HG03439 (cell line): ENCODE data around the gene ITIH3.

Source experiments
- ATAC-seq: cut with Tn5 transposase; IDR thresholded peaks from one replicate; pipeline ENCODE4 v1.9.1; 2021; ENCODE audit warnings: mild to moderate bottlenecking, moderate library complexity; ENCODE audit not compliant: unreplicated experiment

The ITIH3 gene

GRCh38 chr3:52842424-52842823 lies 47.8 kb downstream of the ITIH3 start:
- ATAC-seq, result no peak

GRCh38 chr3:52843108-52843865 lies 48.7 kb downstream of the ITIH3 start:
- ATAC-seq, result no peak

DNA sequence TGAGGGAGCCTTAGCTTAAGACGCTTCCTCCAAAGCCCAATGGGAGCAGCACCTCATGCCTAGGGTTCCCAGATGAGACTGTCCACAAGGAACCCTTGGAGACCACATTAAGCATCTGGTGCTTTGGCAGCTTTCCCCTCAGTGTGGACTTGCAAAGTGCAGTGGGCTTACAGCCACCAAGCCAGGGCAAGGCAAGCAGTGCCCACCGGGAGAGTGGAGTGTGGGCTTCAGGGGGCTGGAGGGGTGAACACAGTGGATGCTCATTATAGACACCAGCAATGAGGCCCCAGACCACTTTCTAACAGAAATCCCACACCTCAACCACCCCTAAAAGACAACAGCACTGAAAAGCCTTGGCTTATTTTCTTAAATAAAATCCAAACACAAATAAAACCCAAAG lies 49.3 kb downstream of the ITIH3 start:
- no peak for ATAC-seq

DNA sequence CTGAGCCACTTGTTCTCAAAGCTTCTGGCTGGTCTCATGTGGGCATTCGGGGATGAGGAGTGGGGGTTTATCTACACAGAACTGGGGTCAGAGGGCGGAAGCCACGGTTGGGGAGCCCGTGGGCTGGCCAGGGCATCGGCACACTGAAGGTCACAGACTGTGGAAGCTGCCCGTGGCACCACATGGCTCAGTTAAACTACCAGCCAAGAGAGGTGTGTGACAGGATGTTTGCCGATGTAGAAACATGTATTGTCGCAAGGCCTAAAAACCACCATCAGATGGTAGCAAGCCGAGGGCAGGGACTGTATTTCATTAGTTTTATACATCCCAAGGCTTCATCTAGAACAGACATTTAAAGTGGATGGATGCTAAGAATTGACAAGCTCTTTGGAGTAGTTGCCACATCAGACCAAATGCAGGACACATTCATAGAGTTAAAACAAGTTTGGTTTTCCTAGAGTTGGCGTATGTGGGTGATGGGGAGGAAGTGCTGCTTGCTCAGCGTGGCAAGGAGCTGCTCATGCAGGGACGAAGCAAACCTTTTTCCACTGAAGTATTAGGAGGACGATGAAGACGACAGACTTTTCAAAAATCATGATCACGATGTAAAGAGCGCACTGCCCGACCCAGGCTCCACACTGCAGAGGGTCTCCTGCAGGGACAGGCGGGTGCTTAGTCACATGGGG lies 49.8 kb downstream of the ITIH3 start:
- no peak for ATAC-seq

DNA sequence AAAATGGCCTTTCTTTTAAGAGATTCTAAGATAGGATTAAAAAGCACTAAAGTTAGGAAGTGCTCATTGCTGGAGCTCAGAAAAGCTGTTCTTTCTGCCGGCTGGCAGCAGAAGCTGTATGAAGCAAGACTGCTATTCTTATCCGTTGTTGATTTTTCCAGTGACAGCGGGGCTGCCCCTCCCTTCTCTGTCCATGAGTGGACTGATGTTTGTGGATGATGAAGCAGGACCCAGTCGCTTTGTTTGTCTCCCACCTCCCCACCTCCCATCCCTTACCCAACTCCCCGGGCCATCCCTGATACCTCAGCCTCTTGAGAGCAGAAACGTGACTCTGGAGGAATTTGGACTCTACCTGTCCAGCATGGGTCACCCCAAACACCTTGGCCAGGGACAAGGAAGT lies 50.6 kb downstream of the ITIH3 start:
- ATAC-seq, result no peak

- no peak for ATAC-seq
These were observed 51.3 kb downstream of the ITIH3 start for GRCh38 chr3:52845691-52846431.

DNA sequence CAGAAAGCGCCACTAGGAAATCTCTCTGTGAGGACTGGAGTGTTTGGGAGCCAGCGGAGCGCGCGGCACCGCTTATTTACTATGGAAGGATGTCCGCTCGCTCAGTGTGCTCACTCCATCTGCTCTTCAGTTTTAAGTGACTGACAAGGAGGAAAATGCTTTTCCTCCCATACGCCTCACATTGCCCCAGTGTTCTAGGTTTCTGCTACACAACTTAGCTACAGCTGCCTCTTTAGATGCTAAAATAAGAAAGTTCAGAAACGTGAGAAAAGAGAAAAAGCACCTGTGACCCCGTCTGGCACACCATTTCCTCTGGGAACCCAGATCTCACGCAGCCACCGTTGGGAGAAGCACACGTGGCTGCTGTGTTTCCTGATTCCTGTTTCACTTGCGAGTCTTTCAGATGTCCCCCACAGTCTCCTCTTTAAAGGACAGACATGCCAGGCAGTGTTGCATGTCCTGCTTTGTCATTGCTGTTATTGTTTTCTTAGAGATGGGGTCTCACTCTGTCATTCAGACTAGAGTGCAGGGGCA lies 51.9 kb downstream of the ITIH3 start:
- ATAC-seq, result no peak

- ATAC-seq, result no peak
These were observed 52.6 kb downstream of the ITIH3 start for GRCh38 chr3:52847241-52847640.

DNA sequence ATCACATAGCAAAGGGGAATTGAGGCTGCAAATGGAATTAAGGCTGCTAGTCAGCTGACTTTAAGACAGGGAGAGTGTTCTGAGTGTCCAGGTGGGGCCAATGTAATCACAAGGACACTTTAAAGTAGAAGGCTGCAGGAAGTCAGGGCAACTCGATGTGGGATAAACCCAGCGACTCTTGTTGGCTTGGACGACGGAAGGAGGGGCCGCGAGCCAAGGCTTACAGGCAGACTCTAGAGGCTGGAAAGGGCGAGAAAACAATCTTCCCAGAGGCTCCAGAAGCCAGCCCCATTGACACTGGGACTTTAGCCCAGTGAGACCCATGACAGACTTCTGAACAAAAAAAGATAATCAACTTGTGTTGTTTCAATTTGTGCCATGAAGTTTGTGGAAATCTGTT lies 53.1 kb downstream of the ITIH3 start:
- no peak for ATAC-seq

DNA sequence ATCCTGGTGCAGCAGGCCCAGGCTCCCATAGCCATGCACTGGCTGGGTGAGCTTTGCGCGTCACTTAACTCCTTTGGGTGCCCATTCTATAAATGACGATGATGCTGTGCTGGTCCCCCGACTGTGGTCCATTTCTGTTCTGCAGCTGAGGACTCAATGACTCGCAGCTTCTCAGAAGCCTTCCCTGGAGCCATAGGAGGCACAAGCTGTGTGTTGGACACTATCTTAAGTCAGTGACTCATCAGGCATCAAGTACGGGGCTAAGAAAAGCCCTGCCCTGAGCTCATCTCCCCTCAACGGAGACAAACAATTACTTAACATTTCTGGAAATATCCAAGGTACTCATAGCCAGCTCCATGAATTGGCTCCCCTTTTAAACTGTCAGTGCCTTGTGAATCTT lies 54.0 kb downstream of the ITIH3 start:
- no peak for ATAC-seq

DNA sequence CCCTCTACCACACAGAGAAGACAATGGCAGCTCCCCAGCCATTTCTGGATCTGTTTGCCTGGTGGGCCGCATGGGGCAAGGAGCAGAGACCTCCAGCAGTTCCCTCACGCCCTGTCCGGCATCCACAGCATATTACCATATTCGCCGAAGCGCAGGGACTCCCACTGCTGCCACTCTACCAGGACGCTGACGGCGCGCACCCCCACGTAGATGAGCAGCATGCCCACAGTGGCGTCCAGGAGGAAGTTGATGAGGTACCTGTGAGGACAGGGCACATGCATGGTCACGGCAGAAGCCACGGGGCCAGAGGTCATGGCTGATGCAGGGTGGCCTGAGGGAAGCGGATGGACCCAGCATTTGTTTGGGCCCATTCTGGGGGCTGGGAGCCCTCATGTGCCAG lies 55.1 kb downstream of the ITIH3 start:
- ATAC-seq, result no peak

GRCh38 chr3:52851348-52851747 lies 56.8 kb downstream of the ITIH3 start:
- ATAC-seq, result no peak

GRCh38 chr3:52852419-52852818 lies 57.8 kb downstream of the ITIH3 start:
- no peak for ATAC-seq

DNA sequence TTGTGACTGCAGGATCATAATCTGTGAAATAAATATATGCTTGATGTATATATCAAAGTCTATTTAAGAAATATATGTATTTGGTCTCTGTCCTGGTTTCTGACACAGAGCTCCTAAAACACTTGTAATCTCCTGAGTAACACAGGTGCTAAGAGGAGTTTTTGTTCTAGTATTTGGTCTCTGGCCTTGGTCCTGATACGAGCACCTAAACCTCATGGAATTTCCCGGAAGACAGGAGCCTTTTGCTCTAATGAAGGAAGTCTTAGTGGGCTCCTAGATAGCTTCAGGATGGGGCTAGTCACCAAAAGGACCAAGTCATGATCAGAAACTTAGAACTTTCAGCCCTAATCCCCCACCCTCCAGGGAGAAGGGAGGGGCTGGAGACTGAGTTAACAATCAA lies 59.4 kb downstream of the ITIH3 start:
- no peak for ATAC-seq

- ATAC-seq, result no peak
These were observed 62.1 kb downstream of the ITIH3 start for GRCh38 chr3:52856666-52857065.

DNA sequence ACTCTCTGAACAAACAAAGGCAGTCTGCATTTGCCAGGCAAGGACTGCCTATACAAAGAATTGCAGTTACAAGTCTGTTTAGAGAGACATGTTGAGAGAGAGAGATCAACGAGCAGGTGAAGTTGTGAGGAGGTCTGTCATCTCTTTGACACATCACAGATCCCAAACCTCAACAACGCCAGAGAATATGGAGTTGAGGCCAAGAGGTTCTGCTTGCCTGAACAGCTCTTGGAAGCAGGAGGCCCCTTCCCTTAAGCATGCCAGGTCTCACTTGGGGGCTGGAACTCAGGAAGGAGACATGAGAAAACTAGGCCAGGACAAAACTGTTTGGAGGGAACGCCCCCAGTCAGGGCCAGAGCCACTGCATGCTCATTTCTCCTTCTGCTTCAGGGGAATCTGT lies 62.5 kb downstream of the ITIH3 start:
- no peak for ATAC-seq

GRCh38 chr3:52857864-52858263 lies 63.3 kb downstream of the ITIH3 start:
- no peak for ATAC-seq
